SH-SY5Y (cell line): ENCODE measurements around the gene CCSER1.

Source experiments
- GATA2 ChIP-seq: IDR thresholded peaks from 2 replicates; pipeline ENCODE4 v1.6.1; 2011; ENCODE audit warnings: mild to moderate bottlenecking, low read depth, low read length
- GATA3 ChIP-seq: IDR thresholded peaks from 2 replicates; pipeline ENCODE4 v1.6.1; 2011; ENCODE audit warnings: low read depth, mild to moderate bottlenecking, low read length, moderate library complexity

DNA sequence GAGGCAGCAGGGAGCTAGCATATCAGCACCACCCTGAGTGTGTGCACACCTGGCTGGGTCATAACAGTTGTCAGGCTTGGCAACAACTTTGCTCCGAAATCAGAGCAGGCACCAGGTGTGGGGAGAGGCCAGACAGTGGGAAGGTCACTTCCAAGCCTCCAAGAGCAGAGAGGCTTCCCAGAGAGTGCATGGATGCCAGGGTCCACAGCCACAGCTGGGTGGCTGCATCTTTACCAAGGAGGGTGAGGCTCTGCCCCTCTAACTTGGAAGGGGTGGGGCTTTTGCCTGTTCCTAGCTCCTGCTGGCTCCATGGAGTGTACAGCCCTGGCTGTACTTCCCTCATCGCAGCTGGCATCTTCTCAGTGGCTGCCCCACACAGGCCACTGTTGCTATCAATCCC lies 322.4 kb downstream of the CCSER1 start:
- TF ChIP-seq GATA3 (no peak), GATA2 (no peak)
